ENCODE measurements around the gene CFAP45.

Gene CFAP45

GRCh38 chr1:159855709-159856108, 44.3 kb downstream of the CFAP45 start:
- peaks cover 0 to 19% (median 11%) of the 10 kb centered on the region in 4 donors for H3K4me1 ChIP-seq
- intact Hi-C loops (cut with DNase I; ENCODE audit: low total_unique reads): loop anchor here (10.0 kb wide), 1 partner anchor 69 kb away; the partner anchor contains the start of gene TAGLN2
- H3K4me3 ChIP-seq: no peak overlapping the region
- no peaks in the 10 kb centered on the region for H3K9me3 ChIP-seq
- H3K27me3 ChIP-seq: no peaks in the 10 kb centered on the region
- peak overlapping the region; percentile 94 to 96 for H3K27ac ChIP-seq
- H3K36me3 ChIP-seq: no peaks in the 10 kb centered on the region
- TF ChIP-seq CTCF (IDR thresholded peaks at IDR 0.05): no peak
- DNase-seq: no peak

- Histone ChIP-seq H3K27me3 (no peaks in the 10 kb centered on the region), H3K4me1 (peaks cover 0 to 19% (median 11%) of the 10 kb centered on the region in 4 donors), H3K27ac (peak overlapping the region; percentile 94 to 96), H3K4me3 (peak overlapping the region; percentile 72 to 74), H3K36me3 (no peaks in the 10 kb centered on the region), H3K9me3 (no peaks in the 10 kb centered on the region)
- no peak for TF ChIP-seq CTCF (IDR thresholded peaks at IDR 0.05)
- intact Hi-C loops (cut with DNase I; ENCODE audit: low total_unique reads): loop anchor here (10.0 kb wide), 1 partner anchor 70 kb away; the partner anchor contains the start of gene TAGLN2
- DNase-seq: peak; percentile 82 to 92
Observed at GRCh38 chr1:159854693-159855192, 45.2 kb downstream of the CFAP45 start.

GRCh38 chr1:159854116-159854692, 45.8 kb downstream of the CFAP45 start:
- Histone ChIP-seq H3K27ac (peak overlapping the region; percentile 94 to 96), H3K36me3 (no peaks in the 10 kb centered on the region), H3K9me3 (no peaks in the 10 kb centered on the region), H3K4me3 (peak overlapping the region; percentile 72 to 74), H3K27me3 (no peaks in the 10 kb centered on the region), H3K4me1 (peaks cover 0 to 19% (median 11%) of the 10 kb centered on the region in 4 donors)
- intact Hi-C loops (cut with DNase I; ENCODE audit: low total_unique reads): loop anchor here (10.0 kb wide), 1 partner anchor 71 kb away; the partner anchor contains the start of gene TAGLN2
- no peak for TF ChIP-seq CTCF (IDR thresholded peaks at IDR 0.05)
- DNase-seq: peak; percentile 87 to 92

- Histone ChIP-seq H3K4me1 (peaks cover 0 to 19% (median 11%) of the 10 kb centered on the region in 4 donors), H3K27ac (peak overlapping the region; percentile 94 to 96), H3K27me3 (no peaks in the 10 kb centered on the region), H3K9me3 (no peaks in the 10 kb centered on the region), H3K4me3 (peak overlapping the region; percentile 72 to 74), H3K36me3 (no peaks in the 10 kb centered on the region)
- no peak for DNase-seq
- intact Hi-C loops (cut with DNase I; ENCODE audit: low total_unique reads): loop anchor here (10.0 kb wide), 1 partner anchor 71 kb away; the partner anchor contains the start of gene TAGLN2
- no peak for TF ChIP-seq CTCF (IDR thresholded peaks at IDR 0.05)
Observed at GRCh38 chr1:159853417-159854115, 46.4 kb downstream of the CFAP45 start.

GRCh38 chr1:159851407-159851806, 48.6 kb downstream of the CFAP45 start:
- no peak overlapping the region for H3K4me3 ChIP-seq
- intact Hi-C loops (cut with DNase I; ENCODE audit: low total_unique reads): loop anchor here (10.0 kb wide), 1 partner anchor 73 kb away; the partner anchor contains the start of gene TAGLN2
- peaks cover 0 to 19% (median 11%) of the 10 kb centered on the region in 4 donors for H3K4me1 ChIP-seq

More at GRCh38 chr1:159851407-159851806, 48.6 kb downstream of the CFAP45 start:
- H3K9me3 ChIP-seq: no peaks in the 10 kb centered on the region
- no peak for TF ChIP-seq CTCF (IDR thresholded peaks at IDR 0.05)
- no peaks in the 10 kb centered on the region for H3K27me3 ChIP-seq
- no peak for DNase-seq
- H3K27ac ChIP-seq: no peak overlapping the region
- H3K36me3 ChIP-seq: no peaks in the 10 kb centered on the region

All from tibial artery (tissue), 4 donors.